Muscle of back (tissue), 11 donors: ENCODE measurements around the gene RELB. TPM values are rescaled to one million over a fixed set of nuclear protein-coding genes. Genes with fewer than 3 reads are reported as not detected.
A peak's percentile ranks its signal among the peaks of the same experiment; 100 is the strongest.

Source experiments
- DNase-seq, 3 donors: peaks; one replicate each; pipeline versions ENCODE4 v3.0.0 to v3.0.0-alpha.2; 2013
- polyA plus RNA-seq, 10 donors: library from polyadenylated mRNA; unstranded; fragments of 120-200 nt; gene quantifications; one replicate each; pipeline ENCODE4 v1.2.1, GENCODE V29; 2013; ENCODE audit not compliant: insufficient read length in 10 of 10

Gene RELB
- polyA plus RNA-seq, 10 donors = 3.0 to 5.6 (median 4.5) TPM

DNA sequence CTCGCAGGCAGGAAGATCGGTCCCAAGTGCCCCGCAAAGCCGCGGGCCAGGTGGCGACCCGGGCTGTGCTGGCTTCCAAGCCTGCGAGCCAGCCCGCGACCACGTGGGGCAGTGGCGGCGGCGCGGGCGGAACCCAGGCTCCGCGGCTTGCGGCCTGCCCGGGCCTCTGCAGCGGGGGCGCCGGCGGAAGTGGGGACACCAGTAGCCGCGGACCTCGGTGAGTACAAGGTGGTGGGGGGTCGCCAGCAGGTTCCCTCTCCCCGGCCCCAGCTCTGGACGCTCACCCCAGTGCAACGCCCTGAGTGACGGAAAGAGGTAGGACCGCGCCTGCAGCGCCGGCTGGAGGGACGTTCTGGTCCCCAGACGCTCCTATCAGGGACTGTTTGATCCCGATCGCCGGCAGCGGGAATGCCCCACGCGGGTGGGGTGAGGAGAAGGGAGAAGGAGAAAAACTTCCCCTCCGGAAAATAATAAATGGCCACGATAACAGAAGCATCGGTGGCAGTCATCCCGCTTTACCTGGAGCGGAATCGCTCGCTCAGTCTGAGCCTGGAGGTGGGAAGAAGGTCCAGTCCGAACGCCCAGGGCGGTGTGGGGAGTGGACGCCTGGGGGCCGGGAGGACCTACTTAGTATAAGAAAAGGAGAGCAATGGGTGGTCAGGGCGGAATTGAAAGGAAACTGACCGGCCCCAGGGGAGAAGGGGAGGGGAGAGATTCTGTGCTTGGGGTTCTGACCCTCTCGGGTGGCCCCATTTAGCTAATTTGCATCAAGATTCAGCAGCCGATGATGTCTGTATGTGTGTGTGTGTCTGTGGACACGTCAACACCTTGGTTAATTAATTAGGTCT, 78.0 kb downstream of the RELB start, which contains the start of gene GEMIN7:
Gene GEMIN7, plus strand, starts transcription at position 198 of the 848 bp plus-strand sequence. CDS start 10,855 bp downstream, outside the sequence.
- peak in 2 of 3 donors; percentile 69 to 90 for DNase-seq

DNA sequence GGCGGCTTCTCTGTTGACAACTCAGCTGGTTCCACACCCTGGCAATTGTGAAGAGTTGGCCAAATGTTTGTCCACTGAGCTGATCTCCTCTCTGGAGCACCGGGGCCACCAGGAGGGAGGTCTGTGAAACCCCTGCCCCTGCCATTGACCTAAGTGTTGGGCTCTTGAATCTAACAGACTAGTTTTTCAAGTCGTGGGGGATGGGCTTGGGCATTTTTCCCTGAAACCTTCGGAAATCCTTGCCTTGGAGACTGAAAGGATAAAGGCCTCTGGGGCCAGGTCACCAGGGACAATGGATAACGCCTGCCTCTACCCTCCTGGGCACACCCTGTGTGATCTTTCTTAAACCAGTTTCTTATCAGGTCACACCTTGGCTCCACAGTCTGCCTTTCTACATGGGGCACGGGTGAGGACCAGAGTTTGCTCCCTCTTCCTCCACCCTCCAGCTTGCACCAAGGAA, 78.7 kb downstream of the RELB start:
- no peak for DNase-seq

DNA sequence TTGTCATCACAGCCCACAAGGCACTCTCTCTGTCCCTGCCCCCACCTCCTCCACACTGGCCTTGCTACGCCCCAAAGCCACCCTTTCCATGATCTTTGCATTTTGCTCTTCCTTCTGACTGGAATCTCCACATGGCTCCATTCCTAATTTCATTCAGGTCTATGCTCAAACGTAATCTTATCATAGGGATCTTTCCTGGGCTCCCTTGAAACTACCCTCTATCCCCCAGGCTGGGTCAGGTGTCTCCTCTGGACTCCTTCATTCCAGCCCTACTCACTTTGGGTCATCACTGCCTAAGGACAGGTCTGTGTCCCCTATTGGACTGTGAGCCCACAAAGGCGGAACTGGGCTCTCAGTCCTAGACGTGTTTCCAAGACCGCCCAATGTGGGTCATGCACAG, 80.9 kb downstream of the RELB start:
- no peak for DNase-seq

DNA sequence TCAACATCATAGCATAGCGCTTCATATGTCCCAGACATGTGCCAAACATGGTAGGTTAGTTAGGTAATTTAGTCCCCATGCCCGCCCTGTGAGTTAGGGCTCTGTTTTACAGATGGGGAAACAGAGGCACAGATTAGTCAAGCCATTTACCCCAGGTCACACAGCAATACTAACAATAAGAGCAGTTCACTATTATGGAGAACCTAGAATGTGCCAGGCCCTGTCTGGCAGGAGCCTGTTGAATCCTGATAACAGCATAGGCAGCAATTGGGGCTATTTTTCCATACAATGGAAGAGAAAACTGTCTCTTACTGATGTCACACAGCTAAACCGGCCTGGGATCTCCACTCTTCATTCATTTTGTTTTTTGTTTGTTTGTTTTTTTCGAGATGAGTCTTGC, 85.2 kb downstream of the RELB start:
- DNase-seq = no peak

DNA sequence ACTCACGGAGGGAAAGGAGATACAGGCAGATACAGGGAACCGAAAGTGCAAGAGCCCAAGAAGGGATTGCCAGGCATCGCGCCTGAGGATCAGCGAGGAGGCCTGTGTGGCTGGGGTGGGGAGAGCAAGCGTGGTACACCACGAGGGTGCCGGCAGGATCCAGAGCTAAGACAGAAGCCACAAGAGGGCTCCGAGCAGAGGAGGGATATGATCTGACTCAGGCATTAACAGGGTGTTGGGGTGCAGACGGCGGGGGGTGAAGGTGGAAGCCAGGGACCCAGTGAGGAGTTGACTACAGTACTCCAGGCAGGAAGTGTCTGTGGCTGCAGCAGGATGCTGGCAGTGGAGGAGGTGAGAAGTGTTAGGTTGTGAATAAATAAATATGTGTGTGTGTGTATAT, 86.3 kb downstream of the RELB start:
- DNase-seq = no peak

Other genes starting within 250 kb of the RELB start
- gene CBLC, start 223.6 kb upstream of the RELB start, polyA plus RNA-seq = 1 to 10 TPM in 2 of 10 donors, under 1 TPM in 2, not detected in 6; 0.15 to 2.8 (median 0.86) TPM
- 100 to 1,000 TPM; 115 to 207 (median 169) TPM for gene BCAM, start 192.4 kb upstream of the RELB start, polyA plus RNA-seq
- gene NECTIN2, start 155.2 kb upstream of the RELB start, polyA plus RNA-seq = 10 to 100 TPM; 39.4 to 57.8 (median 48.5) TPM
- gene TOMM40, start 110.2 kb upstream of the RELB start, polyA plus RNA-seq = 10 to 100 TPM; 26.2 to 40.9 (median 31.0) TPM
- gene APOE, start 95.7 kb upstream of the RELB start, polyA plus RNA-seq = 10 to 100 TPM; 24.6 to 53.3 (median 42.1) TPM
- gene APOC1, start 86.9 kb upstream of the RELB start, polyA plus RNA-seq = 10 to 100 TPM; 11.5 to 23.3 (median 13.7) TPM
- not detected for gene APOC4, start 59.2 kb upstream of the RELB start, polyA plus RNA-seq
- 1 to 10 TPM in 1 of 10 donors, under 1 TPM in 5, not detected in 4; 0.31 to 1.5 (median 0.49) TPM for gene APOC2, start 55.4 kb upstream of the RELB start, polyA plus RNA-seq
- gene CLPTM1, start 46.1 kb upstream of the RELB start, polyA plus RNA-seq = 10 to 100 TPM; 45.6 to 58.2 (median 53.1) TPM
- gene CLASRP, start 37.6 kb downstream of the RELB start, polyA plus RNA-seq = 10 to 100 TPM; 34.6 to 69.2 (median 44.1) TPM
- gene ZNF296, start 75.0 kb downstream of the RELB start, polyA plus RNA-seq = 1 to 10 TPM in 2 of 10 donors, under 1 TPM in 7, not detected in 1; 0.34 to 1.1 (median 0.70) TPM
- gene GEMIN7, start 77.8 kb downstream of the RELB start, polyA plus RNA-seq = 10 to 100 TPM; 14.5 to 23.9 (median 21.5) TPM
- gene PPP1R37, start 91.7 kb downstream of the RELB start, polyA plus RNA-seq = 10 to 100 TPM; 15.8 to 23.8 (median 19.4) TPM
- under 1 TPM; 0.07 to 0.74 (median 0.18) TPM for gene NKPD1, start 159.5 kb downstream of the RELB start, polyA plus RNA-seq
- gene TRAPPC6A, start 176.8 kb downstream of the RELB start, polyA plus RNA-seq = 10 to 100 TPM; 15.3 to 28.5 (median 19.5) TPM
- gene BLOC1S3, start 177.3 kb downstream of the RELB start, polyA plus RNA-seq = 1 to 10 TPM; 5.9 to 9.0 (median 7.7) TPM
- 1 to 10 TPM in 7 of 10 donors, under 1 TPM in 3; 0.71 to 2.6 (median 1.2) TPM for gene EXOC3L2, start 243.9 kb downstream of the RELB start, polyA plus RNA-seq
- 10 to 100 TPM; 20.2 to 35.0 (median 28.6) TPM for gene MARK4, start 249.8 kb downstream of the RELB start, polyA plus RNA-seq